ENCODE data around the gene GALNT1. TPM values are rescaled to one million over a fixed set of nuclear protein-coding genes. Genes with fewer than 3 reads are reported as not detected.

GALNT1 gene
- total RNA-seq, 1 experiment from 2014 or later: 77.9 TPM

- no peak overlapping the region for H2BK120ac ChIP-seq (ENCODE audit: low read depth, low read length, poor library complexity, severe bottlenecking)
- no peak overlapping the region for H3K56ac ChIP-seq (ENCODE audit: insufficient read length, low read depth, low read length)
- no peak overlapping the region for H3K27ac Mint-ChIP-seq
- no peak overlapping the region for H2BK15ac ChIP-seq (ENCODE audit: low read depth, low read length)
- H4K5ac ChIP-seq (ENCODE audit: insufficient read length, low read depth, low read length): no peak overlapping the region
- no peak overlapping the region for H2BK5ac ChIP-seq (ENCODE audit: insufficient read length, low read length)
- H2BK20ac ChIP-seq (ENCODE audit: low read depth, low read length, poor library complexity, severe bottlenecking): no peak overlapping the region
- H3K9me3 ChIP-seq (ENCODE audit: control insufficient read depth, low read depth, low read length): no peaks in the 10 kb centered on the region
- no peak overlapping the region for H3K4me3 Mint-ChIP-seq
- no peaks in the 10 kb centered on the region for H3K23me2 ChIP-seq (ENCODE audit: insufficient read length, low read depth, low read length, poor library complexity, severe bottlenecking)
- no peaks in the 10 kb centered on the region for H3K27me3 ChIP-seq (ENCODE audit: insufficient read depth, low read length)
- peaks cover 0 to 8% (median 5%) of the 10 kb centered on the region in 3 experiments; a peak in 3 of 7 replicates for H3K36me3 Mint-ChIP-seq (ENCODE audit: insufficient read depth in 1 of 3, low read depth in 3 of 3)
- no peak for DNase-seq
- H3K23ac ChIP-seq (ENCODE audit: insufficient read length, low read depth, low read length): no peak overlapping the region
- H3K79me2 ChIP-seq (ENCODE audit: insufficient read depth, low read length): no peaks in the 10 kb centered on the region
- no CpG with 5 or more reads among the region's 7 CpGs for WGBS (ENCODE audit: extremely low coverage, insufficient read length, low lambda C conversion rate)
- H4K20me1 ChIP-seq (ENCODE audit: control insufficient read depth, insufficient read depth, insufficient read length): no peaks in the 10 kb centered on the region
- H3K9ac ChIP-seq (ENCODE audit: extremely low read depth, insufficient read length, low read length): no peak overlapping the region
- no peaks in the 10 kb centered on the region for H3K4me1 Mint-ChIP-seq
- H3K4me2 ChIP-seq (ENCODE audit: insufficient read depth, insufficient read length, low read length): no peak overlapping the region
- H2AK5ac ChIP-seq (ENCODE audit: insufficient read length, low read length): no peak overlapping the region
- no peak overlapping the region for H4K8ac ChIP-seq (replicated peaks; ENCODE audit: insufficient read length, low read depth, low read length)
- no peak overlapping the region for H2AFZ ChIP-seq (ENCODE audit: low read length)
- no peaks in the 10 kb centered on the region for H3K27me3 Mint-ChIP-seq (ENCODE audit: low read depth)
- H3T11ph ChIP-seq (ENCODE audit: low read length): no peak overlapping the region
- H3K14ac ChIP-seq (ENCODE audit: insufficient read depth, low read length): no peak overlapping the region
- H3K4me1 ChIP-seq (ENCODE audit: insufficient read depth, low read length): no peaks in the 10 kb centered on the region; the same call in 1 of the 2 replicates
- H3K18ac ChIP-seq (ENCODE audit: insufficient read length, low read depth, low read length): no peak overlapping the region
- no peak overlapping the region for H4K91ac ChIP-seq (ENCODE audit: insufficient read length, low read depth, low read length)
- no peak overlapping the region for H2BK12ac ChIP-seq (ENCODE audit: insufficient read length, low read depth, low read length)
- no peak overlapping the region for H3K27ac ChIP-seq (ENCODE audit: insufficient read length, low read depth, low read length)
- H3K4ac ChIP-seq (ENCODE audit: low read depth, low read length): no peak overlapping the region
- no peak for TF ChIP-seq CTCF (conservative IDR thresholded peaks at IDR 0.05)
- no peaks in the 10 kb centered on the region for H3K9me3 Mint-ChIP-seq
- no peaks in the 10 kb centered on the region for H3K79me1 ChIP-seq (ENCODE audit: insufficient read depth, low read depth, low read length, poor library complexity, severe bottlenecking)
These were observed 116.3 kb downstream of the GALNT1 start for GRCh38 chr18:35697869-35698268.
